HL-60 (cell line): ENCODE data around the gene INO80C.

Experiments
- DNase-seq, 2 experiments: peaks; one replicate each; pipeline ENCODE4 v3.0.0-alpha.2; 2010 to 2020; ENCODE audit warnings: low read depth in 1 of 2, low spot score in 1 of 2
- H3K27ac ChIP-seq: fragments of 250-450 bp; sonication (Bioruptor Pico); replicated peaks from 2 replicates; pipeline ENCODE4 v1.5.1; 2020; ENCODE audit warnings: mild to moderate bottlenecking, moderate library complexity
- H3K27me3 ChIP-seq: fragments of 250-450 bp; sonication (Bioruptor Pico); 2 replicates; pipeline ENCODE4 v1.5.1; 2021; ENCODE audit warnings: mild to moderate bottlenecking, moderate library complexity; ENCODE audit not compliant: insufficient read depth, poor library complexity, severe bottlenecking
- H3K4me3 ChIP-seq: replicated peaks from 2 replicates; pipeline ENCODE4 v1.5.1; 2011; ENCODE audit warnings: mild to moderate bottlenecking, control low read depth, low read length; ENCODE audit not compliant: insufficient read depth
- GABPA ChIP-seq: IDR thresholded peaks from 2 replicates; pipeline ENCODE4 v1.6.1; 2012; ENCODE audit warnings: low read depth
- POLR2AphosphoS5 ChIP-seq: IDR thresholded peaks from 2 replicates; pipeline ENCODE4 v1.6.1; 2012; ENCODE audit warnings: low read depth
- SPI1 ChIP-seq: IDR thresholded peaks from 2 replicates; pipeline ENCODE4 v1.6.1; 2012; ENCODE audit warnings: low read depth, mild to moderate bottlenecking, borderline replicate concordance
- TF ChIP-seq, protein P1 (sequence below): IDR thresholded peaks from one replicate; pipeline ENCODE4 v1.5.1; 2011; ENCODE audit warnings: low read length, control low read depth, inconsistent platforms; ENCODE audit not compliant: insufficient read depth
- TF ChIP-seq, protein P2 (sequence below): IDR thresholded peaks from 2 replicates; pipeline ENCODE4 v1.6.1; 2012; ENCODE audit warnings: low read depth; ENCODE audit not compliant: insufficient replicate concordance

The INO80C gene

DNA sequence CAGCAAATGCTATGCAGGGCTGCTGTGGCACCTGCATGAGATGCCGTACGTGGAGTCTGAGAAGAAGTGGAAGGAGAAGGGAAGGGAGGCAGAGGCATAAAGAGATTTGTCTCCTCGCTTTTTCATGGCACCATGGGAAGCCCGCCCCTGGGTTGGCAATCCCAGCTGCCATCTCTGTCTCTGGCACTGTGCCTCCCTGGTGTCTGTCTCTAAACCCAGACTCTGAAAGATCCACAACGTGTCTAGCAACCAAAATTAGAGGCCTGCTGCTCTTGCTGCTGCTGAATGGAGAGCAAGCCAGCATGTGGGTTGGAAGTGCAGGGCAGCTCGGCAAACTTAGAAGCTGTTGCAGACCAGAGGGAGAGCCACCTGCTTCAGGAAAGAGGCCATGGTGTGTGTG lies 53.1 kb downstream of the INO80C start:
- DNase-seq = no peak
- no peak overlapping the region for H3K4me3 ChIP-seq
- no peaks in the 10 kb centered on the region for H3K27me3 ChIP-seq
- TF ChIP-seq SPI1 (no peak), POLR2AphosphoS5 (no peak), GABPA (no peak)
- TF ChIP-seq, protein P1, sequence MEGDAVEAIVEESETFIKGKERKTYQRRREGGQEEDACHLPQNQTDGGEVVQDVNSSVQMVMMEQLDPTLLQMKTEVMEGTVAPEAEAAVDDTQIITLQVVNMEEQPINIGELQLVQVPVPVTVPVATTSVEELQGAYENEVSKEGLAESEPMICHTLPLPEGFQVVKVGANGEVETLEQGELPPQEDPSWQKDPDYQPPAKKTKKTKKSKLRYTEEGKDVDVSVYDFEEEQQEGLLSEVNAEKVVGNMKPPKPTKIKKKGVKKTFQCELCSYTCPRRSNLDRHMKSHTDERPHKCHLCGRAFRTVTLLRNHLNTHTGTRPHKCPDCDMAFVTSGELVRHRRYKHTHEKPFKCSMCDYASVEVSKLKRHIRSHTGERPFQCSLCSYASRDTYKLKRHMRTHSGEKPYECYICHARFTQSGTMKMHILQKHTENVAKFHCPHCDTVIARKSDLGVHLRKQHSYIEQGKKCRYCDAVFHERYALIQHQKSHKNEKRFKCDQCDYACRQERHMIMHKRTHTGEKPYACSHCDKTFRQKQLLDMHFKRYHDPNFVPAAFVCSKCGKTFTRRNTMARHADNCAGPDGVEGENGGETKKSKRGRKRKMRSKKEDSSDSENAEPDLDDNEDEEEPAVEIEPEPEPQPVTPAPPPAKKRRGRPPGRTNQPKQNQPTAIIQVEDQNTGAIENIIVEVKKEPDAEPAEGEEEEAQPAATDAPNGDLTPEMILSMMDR = no peak
- TF ChIP-seq, protein P2, sequence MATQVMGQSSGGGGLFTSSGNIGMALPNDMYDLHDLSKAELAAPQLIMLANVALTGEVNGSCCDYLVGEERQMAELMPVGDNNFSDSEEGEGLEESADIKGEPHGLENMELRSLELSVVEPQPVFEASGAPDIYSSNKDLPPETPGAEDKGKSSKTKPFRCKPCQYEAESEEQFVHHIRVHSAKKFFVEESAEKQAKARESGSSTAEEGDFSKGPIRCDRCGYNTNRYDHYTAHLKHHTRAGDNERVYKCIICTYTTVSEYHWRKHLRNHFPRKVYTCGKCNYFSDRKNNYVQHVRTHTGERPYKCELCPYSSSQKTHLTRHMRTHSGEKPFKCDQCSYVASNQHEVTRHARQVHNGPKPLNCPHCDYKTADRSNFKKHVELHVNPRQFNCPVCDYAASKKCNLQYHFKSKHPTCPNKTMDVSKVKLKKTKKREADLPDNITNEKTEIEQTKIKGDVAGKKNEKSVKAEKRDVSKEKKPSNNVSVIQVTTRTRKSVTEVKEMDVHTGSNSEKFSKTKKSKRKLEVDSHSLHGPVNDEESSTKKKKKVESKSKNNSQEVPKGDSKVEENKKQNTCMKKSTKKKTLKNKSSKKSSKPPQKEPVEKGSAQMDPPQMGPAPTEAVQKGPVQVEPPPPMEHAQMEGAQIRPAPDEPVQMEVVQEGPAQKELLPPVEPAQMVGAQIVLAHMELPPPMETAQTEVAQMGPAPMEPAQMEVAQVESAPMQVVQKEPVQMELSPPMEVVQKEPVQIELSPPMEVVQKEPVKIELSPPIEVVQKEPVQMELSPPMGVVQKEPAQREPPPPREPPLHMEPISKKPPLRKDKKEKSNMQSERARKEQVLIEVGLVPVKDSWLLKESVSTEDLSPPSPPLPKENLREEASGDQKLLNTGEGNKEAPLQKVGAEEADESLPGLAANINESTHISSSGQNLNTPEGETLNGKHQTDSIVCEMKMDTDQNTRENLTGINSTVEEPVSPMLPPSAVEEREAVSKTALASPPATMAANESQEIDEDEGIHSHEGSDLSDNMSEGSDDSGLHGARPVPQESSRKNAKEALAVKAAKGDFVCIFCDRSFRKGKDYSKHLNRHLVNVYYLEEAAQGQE = no peak
- H3K27ac ChIP-seq = no peak overlapping the region

- Histone ChIP-seq H3K27me3 (no peaks in the 10 kb centered on the region), H3K27ac (0 out of 2 replicates have a peak overlapping the region, but pooled peaks have one; percentile 20), H3K4me3 (no peak overlapping the region)
- DNase-seq = no peak
- TF ChIP-seq POLR2AphosphoS5 (no peak), SPI1 (no peak), GABPA (no peak)
Observed at GRCh38 chr18:35443847-35444246, 53.9 kb downstream of the INO80C start.

DNA sequence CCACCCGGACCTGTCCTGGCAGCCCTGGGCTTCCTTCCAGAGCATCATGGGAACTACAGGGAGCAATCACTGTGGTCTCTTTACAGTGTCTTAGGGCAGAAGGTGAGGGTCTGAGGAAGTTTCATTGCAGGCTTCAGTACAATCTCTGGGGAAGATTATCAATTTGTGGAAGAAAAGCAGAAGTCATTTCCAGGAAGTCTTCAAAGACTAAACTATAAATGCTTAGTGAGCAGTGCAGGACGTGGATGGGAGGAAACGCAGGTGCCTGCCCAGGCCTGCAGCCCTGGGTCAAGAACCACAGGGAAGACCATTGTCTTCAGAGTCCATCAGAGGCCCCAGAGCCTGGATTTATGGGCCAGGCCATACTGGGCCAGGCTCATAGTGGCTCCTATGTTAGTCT lies 54.3 kb downstream of the INO80C start:
- Histone ChIP-seq H3K4me3 (no peak overlapping the region), H3K27ac (0 out of 2 replicates have a peak overlapping the region, but pooled peaks have one; percentile 20), H3K27me3 (no peaks in the 10 kb centered on the region)
- DNase-seq = peak in 1 of 2 experiments; percentile 40
- TF ChIP-seq POLR2AphosphoS5 (no peak), SPI1 (peak; percentile 97)
- TF ChIP-seq, protein P1 = no peak

DNA sequence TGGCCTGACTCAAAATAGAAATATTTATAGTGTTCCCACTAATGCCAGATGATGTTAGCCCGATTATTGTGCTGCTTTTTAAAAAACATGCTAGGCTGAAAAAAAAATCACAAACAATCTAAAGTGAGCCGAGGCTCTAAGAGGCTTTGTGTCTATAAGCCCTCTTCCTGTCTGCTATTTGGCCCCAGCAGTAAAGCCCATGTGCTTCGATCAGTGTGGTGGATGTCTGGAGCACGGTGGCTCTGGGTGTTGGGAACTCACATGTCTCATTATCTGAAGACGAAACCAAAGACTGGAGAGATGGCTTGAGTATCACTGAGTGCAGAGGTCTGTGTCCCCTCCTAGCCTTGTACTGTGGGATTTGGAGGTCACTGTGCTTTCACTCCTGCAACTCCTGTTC lies 55.1 kb downstream of the INO80C start:
- H3K27ac ChIP-seq = no peak overlapping the region
- TF ChIP-seq GABPA (no peak), SPI1 (no peak), POLR2AphosphoS5 (no peak)
- TF ChIP-seq, protein P1 = no peak
- TF ChIP-seq, protein P2 = no peak
- H3K27me3 ChIP-seq = no peaks in the 10 kb centered on the region
- DNase-seq = no peak
- H3K4me3 ChIP-seq = no peak overlapping the region
